ENCODE results near the gene SGK1.

SGK1 gene

GRCh38 chr6:134173936-134174671 is 143.8 kb downstream of the SGK1 start:
- Histone ChIP-seq H3K27me3 (ENCODE audit: low read depth) (no peaks in the 10 kb centered on the region), H3K4me1 (peaks cover 10% of the 10 kb centered on the region; the same call in 1 of the 2 replicates), H3K4me3 (peak overlapping the region; percentile 59), H3K36me3 (replicated peaks) (peaks cover 5% of the 10 kb centered on the region; the same call in 1 of the 2 replicates), H3K9me3 (no peaks in the 10 kb centered on the region)
- DNase-seq (ENCODE audit: low spot score in 2 of 2): peak; percentile 79 to 91
- in situ Hi-C loops (cut with MboI; ENCODE audit: low sequenced_read_pairs): loop anchor here (25.0 kb wide), 1 partner anchor 713 kb away; no protein-coding TSS in a partner anchor

GRCh38 chr6:134173366-134173725 is 144.6 kb downstream of the SGK1 start:
- no peaks in the 10 kb centered on the region for H3K27me3 ChIP-seq (ENCODE audit: low read depth)
- peaks cover 5% of the 10 kb centered on the region; the same call in 1 of the 2 replicates for H3K36me3 ChIP-seq (replicated peaks)
- peaks cover 10% of the 10 kb centered on the region; the same call in 1 of the 2 replicates for H3K4me1 ChIP-seq
- DNase-seq (ENCODE audit: low spot score in 2 of 2): no peak
- no peak overlapping the region for H3K4me3 ChIP-seq
- in situ Hi-C loops (cut with MboI; ENCODE audit: low sequenced_read_pairs): loop anchor here (25.0 kb wide), 1 partner anchor 714 kb away; no protein-coding TSS in a partner anchor
- no peaks in the 10 kb centered on the region for H3K9me3 ChIP-seq

DNA sequence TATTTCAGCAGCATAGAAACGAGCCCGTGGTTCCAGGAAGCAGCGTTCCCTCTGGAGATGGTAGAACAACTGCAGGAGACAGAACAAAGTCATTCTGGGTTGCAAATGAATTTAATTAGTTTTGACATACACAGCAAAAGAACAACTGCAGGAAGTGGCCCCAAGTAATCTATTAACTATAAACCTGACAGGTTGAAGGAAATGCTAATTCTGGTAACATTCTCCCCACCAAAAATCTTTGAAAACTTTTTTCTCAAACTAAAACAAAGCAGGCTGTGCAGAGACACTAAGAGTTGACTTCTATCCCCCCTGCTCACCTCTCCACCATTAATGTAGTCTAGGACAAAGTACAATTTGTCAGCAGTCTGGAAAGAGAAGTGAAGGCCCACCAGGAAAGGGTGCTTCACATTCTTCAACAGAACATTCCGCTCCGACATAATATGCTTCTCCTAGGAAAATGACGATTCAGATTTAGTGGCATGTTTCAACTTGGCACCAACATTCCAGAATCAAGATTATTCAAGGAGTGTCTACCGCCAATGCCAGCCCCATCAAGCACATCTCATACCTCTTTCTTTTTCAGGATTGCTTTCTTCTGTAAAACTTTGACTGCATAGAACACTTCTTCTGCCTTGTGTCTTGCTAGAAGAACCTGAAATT is 145.1 kb downstream of the SGK1 start:
- Histone ChIP-seq H3K4me3 (no peak overlapping the region), H3K4me1 (peaks cover 7% of the 10 kb centered on the region; the same call in 1 of the 2 replicates), H3K9me3 (no peaks in the 10 kb centered on the region), H3K36me3 (replicated peaks) (peaks cover 5% of the 10 kb centered on the region; the same call in 1 of the 2 replicates), H3K27me3 (ENCODE audit: low read depth) (no peaks in the 10 kb centered on the region)
- in situ Hi-C loops (cut with MboI; ENCODE audit: low sequenced_read_pairs): loop anchor here (25.0 kb wide), 1 partner anchor 714 kb away; no protein-coding TSS in a partner anchor
- DNase-seq (ENCODE audit: low spot score in 2 of 2): no peak

GRCh38 chr6:134172020-134172705 is 145.7 kb downstream of the SGK1 start:
- Histone ChIP-seq H3K4me1 (peaks cover 6% of the 10 kb centered on the region; the same call in 1 of the 2 replicates), H3K4me3 (no peak overlapping the region), H3K9me3 (no peaks in the 10 kb centered on the region), H3K36me3 (replicated peaks) (peaks cover 5% of the 10 kb centered on the region; the same call in 1 of the 2 replicates), H3K27me3 (ENCODE audit: low read depth) (no peaks in the 10 kb centered on the region)
- in situ Hi-C loops (cut with MboI; ENCODE audit: low sequenced_read_pairs): loop anchor here (25.0 kb wide), 1 partner anchor 715 kb away; no protein-coding TSS in a partner anchor
- DNase-seq (ENCODE audit: low spot score in 2 of 2): no peak

DNA sequence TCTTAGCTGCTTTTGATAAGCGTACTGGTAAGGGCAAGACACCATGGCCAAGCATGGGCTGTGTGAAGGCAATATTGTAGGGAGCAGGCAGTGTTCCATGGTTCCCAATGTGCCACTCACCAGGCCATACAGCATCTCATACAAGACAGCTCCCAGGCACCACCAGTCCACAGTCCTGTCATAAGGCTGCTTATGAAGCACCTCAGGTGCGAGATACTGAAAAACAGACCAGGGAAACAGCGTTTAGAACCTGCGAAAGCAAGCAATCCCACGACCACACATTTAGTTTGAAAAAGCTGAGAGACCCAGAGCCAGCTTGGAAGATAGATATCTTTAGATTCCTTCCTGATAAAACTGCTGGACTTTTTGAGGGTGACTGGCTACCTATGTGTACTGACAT is 146.4 kb downstream of the SGK1 start:
- Histone ChIP-seq H3K4me1 (peaks cover 6% of the 10 kb centered on the region; the same call in 1 of the 2 replicates), H3K27me3 (ENCODE audit: low read depth) (no peaks in the 10 kb centered on the region), H3K9me3 (no peaks in the 10 kb centered on the region), H3K36me3 (replicated peaks) (peaks cover 5% of the 10 kb centered on the region; the same call in 1 of the 2 replicates), H3K4me3 (no peak overlapping the region)
- no peak for DNase-seq (ENCODE audit: low spot score in 2 of 2)
- in situ Hi-C loops (cut with MboI; ENCODE audit: low sequenced_read_pairs): loop anchor here (25.0 kb wide), 1 partner anchor 716 kb away; no protein-coding TSS in a partner anchor

DNA sequence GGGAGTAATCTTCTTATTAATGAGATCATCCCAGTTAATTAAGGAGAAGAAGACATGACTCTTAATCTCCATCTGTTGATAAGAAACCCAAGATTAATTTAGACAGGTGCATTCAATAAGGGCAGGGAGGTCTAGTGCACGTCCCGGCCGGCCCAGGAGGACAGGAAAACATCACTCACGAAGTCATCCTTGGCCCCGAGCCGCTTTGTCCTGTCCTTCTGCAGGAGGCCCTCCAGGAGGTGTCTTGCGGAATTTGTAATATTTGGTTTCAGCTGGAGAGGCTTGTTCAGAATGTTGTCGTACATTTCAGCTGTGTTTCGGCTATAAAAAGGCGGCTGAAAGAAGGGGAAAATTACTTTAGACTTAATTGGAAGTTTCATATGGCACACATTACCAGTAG is 147.1 kb downstream of the SGK1 start:
- Histone ChIP-seq H3K9me3 (no peaks in the 10 kb centered on the region), H3K4me1 (peaks cover 4% of the 10 kb centered on the region; the same call in 1 of the 2 replicates), H3K27me3 (ENCODE audit: low read depth) (no peaks in the 10 kb centered on the region), H3K4me3 (no peak overlapping the region), H3K36me3 (replicated peaks) (peaks cover 5% of the 10 kb centered on the region; the same call in 1 of the 2 replicates)
- no peak for DNase-seq (ENCODE audit: low spot score in 2 of 2)
- in situ Hi-C loops (cut with MboI; ENCODE audit: low sequenced_read_pairs): loop anchor here (25.0 kb wide), 1 partner anchor 716 kb away; no protein-coding TSS in a partner anchor

DNA sequence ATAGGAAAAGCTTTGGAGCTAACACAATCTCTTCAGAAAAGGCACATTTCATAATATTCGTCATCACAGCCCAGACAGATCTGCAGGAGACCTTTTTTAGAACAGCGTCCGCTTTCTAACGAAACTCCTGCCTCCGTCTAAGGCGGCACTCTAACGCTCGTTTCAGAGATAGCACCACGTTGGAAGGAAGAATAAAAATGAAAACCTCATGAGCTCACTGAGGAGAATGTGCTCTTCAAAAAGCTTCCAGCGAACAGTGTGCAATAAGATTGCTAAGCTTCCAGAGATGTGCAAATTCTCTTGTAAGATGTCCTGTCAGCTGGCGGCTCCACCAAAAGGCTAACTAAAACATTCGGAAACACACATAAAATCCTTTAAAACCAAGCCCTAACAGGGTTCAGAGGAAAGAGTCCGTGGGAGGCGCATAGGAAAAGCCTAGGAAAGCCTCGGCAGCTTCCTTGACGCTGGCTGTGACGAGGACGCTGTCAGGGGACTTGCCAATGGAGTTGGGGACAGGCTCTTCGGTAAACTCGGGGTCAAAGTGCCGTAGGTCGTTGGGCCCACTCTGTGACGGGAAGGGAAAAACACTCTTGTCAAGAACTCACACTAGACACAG is 147.9 kb downstream of the SGK1 start:
- in situ Hi-C loops (cut with MboI; ENCODE audit: low sequenced_read_pairs): loop anchor here (5.0 to 25.0 kb wide), 3 partner anchors 472 to 717 kb away; no protein-coding TSS in a partner anchor
- Histone ChIP-seq H3K4me3 (no peak overlapping the region), H3K4me1 (peaks cover 3% of the 10 kb centered on the region; the same call in 1 of the 2 replicates), H3K9me3 (no peaks in the 10 kb centered on the region), H3K36me3 (replicated peaks) (peaks cover 5% of the 10 kb centered on the region; the same call in 1 of the 2 replicates), H3K27me3 (ENCODE audit: low read depth) (no peaks in the 10 kb centered on the region)
- DNase-seq (ENCODE audit: low spot score in 2 of 2): no peak

GRCh38 chr6:134168590-134169208 is 149.2 kb downstream of the SGK1 start:
- DNase-seq (ENCODE audit: low spot score in 2 of 2): no peak
- in situ Hi-C loops (cut with MboI; ENCODE audit: low sequenced_read_pairs): loop anchor here (5.0 to 25.0 kb wide), 3 partner anchors 474 to 719 kb away; no protein-coding TSS in a partner anchor
- H3K4me3 ChIP-seq: no peak overlapping the region
- no peaks in the 10 kb centered on the region for H3K9me3 ChIP-seq
- no peaks in the 10 kb centered on the region for H3K27me3 ChIP-seq (ENCODE audit: low read depth)
- peaks cover 2% of the 10 kb centered on the region; the same call in 1 of the 2 replicates for H3K4me1 ChIP-seq
- H3K36me3 ChIP-seq (replicated peaks): peaks cover 5% of the 10 kb centered on the region; the same call in 1 of the 2 replicates

DNA sequence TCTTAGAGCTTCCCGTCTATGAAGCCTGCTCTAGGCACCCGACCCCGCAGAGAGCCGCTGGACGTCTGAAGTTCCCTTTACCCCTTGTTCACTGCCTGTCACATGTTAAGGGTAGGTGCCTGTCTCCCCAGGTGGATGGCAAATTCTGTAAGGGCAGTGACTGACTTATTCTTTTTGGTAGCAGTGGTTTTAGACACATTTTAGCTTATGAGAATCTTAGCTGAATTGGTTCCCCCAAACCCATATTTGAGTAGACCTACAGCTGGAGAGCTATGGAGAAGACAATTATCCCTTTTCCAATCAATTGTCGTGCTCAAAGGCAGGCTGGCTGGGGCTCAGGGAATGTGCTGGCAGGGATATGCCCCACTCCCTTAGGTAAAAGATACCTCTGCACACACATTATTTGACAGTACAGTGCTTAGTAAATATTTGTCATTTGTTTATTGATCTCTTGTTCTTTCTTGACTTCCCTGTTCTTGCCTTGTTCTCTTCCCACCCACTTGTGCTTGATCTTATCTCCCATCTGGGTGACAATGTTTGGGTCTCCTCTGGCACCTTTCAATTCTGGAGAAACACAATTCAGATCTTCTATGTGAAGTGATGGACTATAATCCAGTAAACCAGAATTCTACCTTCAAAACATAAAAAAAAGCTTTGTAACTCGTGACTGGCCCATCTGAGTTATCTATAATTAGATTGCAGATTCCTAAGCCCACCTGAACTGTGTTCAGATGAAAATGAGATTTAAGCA is 151.2 kb downstream of the SGK1 start:
- Histone ChIP-seq H3K4me1 (no peaks in the 10 kb centered on the region), H3K9me3 (no peaks in the 10 kb centered on the region), H3K36me3 (replicated peaks) (peaks cover 5% of the 10 kb centered on the region; the same call in 1 of the 2 replicates), H3K4me3 (no peak overlapping the region), H3K27me3 (ENCODE audit: low read depth) (no peaks in the 10 kb centered on the region)
- no peak for DNase-seq (ENCODE audit: low spot score in 2 of 2)
- in situ Hi-C loops (cut with MboI; ENCODE audit: low sequenced_read_pairs): loop anchor here (5.0 to 25.0 kb wide), 3 partner anchors 476 to 721 kb away; no protein-coding TSS in a partner anchor

DNA sequence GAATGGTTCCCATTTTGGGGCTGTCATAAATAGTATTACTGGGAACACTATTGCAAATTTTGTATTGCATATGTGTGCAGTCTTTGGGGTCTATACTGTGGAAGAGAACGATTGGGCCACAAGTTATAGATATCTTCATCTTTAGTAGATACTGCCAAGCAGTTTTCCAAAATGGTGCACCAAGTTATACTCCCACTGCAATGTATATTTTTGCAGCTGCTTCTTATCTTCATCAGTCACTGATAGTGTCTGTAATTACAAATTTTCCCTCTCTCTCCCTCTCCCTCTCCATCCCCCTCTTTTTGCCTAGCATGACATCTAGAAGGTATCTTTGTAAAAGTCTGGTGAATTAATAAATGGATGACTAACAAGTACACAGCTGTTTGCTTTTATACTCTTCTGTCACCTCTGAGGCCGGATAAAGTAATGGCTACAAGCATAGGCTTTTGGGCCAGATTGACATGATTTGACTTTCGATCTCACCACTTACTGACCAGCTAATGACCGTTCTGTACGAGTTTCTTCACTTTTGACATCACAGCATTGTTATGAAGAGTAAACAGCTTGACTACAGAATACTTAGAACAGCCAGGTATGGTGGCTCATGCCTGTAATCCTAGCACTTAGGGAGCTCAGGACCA is 152.2 kb downstream of the SGK1 start:
- H3K9me3 ChIP-seq: no peaks in the 10 kb centered on the region
- H3K4me1 ChIP-seq: peaks cover 7% of the 10 kb centered on the region
- peaks cover 5% of the 10 kb centered on the region; the same call in 1 of the 2 replicates for H3K36me3 ChIP-seq (replicated peaks)
- H3K4me3 ChIP-seq: no peak overlapping the region
- in situ Hi-C loops (cut with MboI; ENCODE audit: low sequenced_read_pairs): loop anchor here (5.0 to 25.0 kb wide), 3 partner anchors 477 to 722 kb away; no protein-coding TSS in a partner anchor
- no peak for DNase-seq (ENCODE audit: low spot score in 2 of 2)
- no peaks in the 10 kb centered on the region for H3K27me3 ChIP-seq (ENCODE audit: low read depth)

DNA sequence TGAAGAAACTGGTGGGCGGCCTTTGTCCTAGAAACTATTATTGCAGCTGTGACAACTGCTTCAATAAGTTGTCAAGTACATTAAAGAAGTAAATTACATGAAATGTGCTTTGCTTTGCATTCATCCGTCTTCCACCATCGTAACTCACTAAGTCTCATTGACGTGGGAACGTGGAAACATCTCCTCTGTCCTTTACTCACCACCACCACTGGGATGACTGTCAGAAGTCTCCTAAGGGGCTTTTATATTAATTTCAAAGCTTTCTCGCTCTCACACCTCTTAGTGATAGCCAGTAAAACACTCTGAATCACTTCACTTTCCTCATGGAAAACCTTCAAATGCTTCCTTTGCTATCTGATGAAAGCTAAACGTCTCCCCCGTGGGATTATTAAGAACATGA is 153.6 kb downstream of the SGK1 start:
- Histone ChIP-seq H3K9me3 (no peaks in the 10 kb centered on the region), H3K27me3 (ENCODE audit: low read depth) (no peaks in the 10 kb centered on the region), H3K4me3 (no peak overlapping the region), H3K36me3 (replicated peaks) (no peaks in the 10 kb centered on the region), H3K4me1 (peaks cover 13% of the 10 kb centered on the region)
- DNase-seq (ENCODE audit: low spot score in 2 of 2): no peak
- in situ Hi-C loops (cut with MboI; ENCODE audit: low sequenced_read_pairs): loop anchor here (10.0 to 25.0 kb wide), 2 partner anchors 651 to 723 kb away; no protein-coding TSS in a partner anchor

Data from HAP-1 (cell line).